T1000 (cell line): Measurements from ENCODE around the gene DNASE2B.
"Not testable (repeated sequence)": the region's sequence is repeated elsewhere in the genome, so short reads cannot be mapped to it uniquely, and the experiment has no call there.

ENCODE experiments used
- DNase-seq: peaks from one replicate; lab custom pipeline; 2025; ENCODE audit warnings: mixed read lengths; lab: John Stamatoyannopoulos, UW

DNASE2B gene

DNA sequence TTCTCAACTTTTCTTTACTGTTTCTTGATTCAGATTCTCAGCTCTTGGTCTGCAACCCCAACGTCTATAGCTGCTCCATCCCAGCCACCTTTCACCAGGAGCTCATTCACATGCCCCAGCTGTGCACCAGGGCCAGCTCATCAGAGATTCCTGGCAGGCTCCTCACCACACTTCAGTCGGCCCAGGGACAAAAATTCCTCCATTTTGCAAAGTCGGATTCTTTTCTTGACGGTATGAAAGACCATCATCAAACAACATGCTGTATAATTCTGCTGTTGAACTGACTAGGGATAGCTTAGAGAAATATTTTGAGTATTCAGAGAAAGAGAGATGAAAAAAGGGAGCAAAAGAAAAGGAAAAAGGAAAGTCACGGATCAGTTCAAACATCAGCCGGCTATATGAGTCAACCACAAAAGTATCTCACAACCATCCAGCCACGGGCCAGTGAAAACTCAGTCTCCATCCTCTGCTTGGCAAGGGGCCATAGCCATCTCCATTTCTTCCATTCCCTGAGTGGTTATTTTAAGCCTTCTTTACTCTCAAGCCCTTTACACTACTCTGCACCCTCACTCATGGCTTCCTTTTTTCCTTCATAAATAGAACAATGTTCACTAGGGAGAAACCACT, 14.1 kb downstream of the DNASE2B start:
- DNase-seq, result no peak

DNA sequence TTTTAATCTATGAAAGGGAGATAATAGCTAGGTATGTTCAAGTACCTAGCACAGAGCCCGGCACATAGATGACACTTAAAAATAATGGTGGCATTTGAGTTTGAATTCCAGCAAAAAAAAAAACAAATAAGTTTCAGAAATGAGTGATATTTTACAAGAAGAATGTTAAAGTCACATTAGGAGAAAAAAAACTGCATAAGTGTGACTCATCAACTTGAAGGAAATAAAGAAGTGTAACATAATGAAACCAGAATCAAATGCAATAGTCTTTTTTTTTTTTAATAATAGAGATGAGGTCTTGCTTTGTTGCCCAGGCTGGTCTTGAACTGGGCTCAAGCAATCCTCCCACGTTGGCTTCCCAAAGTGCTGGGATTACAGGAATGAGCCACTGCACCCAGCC, 17.1 kb downstream of the DNASE2B start:
- no peak for DNase-seq

DNA sequence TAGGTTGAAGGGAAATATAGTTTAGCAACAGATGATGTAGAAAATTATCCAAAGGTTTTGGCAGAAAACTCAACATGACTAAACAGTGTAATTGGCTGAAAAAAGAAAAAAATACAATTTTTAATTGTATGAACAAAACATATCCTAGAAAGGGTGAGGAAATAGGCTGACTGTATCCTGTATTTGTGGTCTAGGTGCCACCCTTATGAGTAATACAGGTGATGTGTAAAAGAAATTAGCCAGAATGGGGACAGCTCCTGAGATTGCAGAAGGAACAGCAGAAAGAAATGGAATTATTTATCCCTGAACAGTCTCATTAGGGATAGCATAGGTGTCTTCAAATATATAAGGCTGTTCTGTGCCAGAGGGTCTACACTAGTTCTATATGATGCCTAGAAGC, 24.6 kb downstream of the DNASE2B start:
- no peak for DNase-seq

DNA sequence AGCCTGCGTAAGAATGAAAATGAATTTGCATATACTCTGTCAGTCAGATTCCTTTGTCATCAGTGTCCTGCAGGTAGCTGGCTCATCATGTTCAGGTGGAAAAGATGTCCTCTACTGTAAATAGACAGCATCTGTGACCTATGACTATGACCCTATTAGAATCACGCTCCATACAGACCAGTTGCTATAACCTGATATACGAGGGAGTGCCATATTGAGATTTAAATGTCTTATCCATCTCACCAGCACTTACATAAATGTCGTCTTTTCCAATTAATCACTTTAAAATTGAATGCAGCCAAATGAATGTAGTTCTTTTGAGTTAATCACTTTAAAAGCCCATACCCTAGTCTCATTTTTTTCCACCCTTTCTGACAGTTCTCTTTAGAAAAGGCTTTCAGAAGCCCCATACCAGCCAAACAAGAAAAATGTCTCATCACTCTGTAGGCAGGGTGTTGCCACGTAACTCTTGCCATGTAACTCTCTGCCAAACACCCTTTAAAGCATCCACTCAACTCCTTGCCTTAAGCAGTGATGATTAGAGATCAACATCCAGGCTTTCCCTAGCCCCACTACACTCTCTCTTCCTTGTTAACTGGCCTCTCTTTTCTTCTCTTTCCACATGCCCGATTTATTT, 26.3 kb downstream of the DNASE2B start:
- DNase-seq, result no peak

DNA sequence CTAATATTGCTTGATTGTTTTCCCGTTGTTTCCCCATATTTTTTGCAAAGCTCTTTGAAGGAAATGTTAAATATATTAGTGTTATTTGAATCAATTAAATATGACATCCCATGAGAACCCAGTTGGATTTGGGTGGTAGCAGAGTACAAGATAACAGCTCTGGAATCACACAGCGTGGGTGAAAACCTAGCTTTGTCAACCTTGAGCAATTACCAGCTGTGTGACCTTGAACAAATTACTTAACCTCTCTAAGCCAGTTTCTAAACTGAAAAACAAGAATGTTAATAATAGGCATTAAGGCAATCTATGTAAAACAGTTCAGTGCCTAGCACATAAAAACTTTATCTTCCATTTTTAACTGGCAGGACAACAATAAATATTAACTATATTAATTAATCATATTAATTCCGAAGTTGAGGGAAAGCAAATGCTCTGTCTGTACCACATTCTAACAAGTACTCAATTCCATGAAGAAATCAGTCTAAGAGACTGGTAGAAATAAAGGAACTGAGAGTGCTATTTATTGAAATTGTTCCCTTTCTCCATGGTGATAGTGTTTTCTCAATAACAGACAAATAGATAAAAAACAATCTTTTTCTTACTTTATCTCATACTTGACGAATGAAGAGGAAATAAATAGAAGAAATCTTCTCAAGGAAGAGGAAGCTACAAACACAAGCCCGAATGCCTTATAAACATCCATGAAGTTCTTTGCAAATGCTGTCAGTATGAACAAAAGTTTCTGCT, 27.0 kb downstream of the DNASE2B start:
- no peak for DNase-seq

DNA sequence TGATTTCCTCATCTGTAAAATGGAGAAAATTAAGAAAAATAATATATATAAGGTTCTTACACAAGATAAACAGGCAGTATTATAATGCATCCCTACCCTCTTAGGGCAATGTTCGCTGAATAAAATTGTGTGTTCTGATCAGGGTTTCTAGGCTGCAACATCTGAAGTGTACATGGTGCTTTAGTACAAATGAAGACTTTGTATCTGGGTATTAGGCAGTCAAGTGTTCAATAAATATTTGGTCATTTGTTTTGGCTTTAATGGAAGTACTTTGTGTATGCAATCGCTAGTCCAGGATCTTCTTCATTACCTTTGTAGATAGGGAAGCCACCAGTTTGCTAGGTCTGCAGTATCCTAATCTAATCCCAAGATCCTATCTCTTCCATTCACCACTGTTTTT, 28.1 kb downstream of the DNASE2B start:
- DNase-seq, result no peak

DNA sequence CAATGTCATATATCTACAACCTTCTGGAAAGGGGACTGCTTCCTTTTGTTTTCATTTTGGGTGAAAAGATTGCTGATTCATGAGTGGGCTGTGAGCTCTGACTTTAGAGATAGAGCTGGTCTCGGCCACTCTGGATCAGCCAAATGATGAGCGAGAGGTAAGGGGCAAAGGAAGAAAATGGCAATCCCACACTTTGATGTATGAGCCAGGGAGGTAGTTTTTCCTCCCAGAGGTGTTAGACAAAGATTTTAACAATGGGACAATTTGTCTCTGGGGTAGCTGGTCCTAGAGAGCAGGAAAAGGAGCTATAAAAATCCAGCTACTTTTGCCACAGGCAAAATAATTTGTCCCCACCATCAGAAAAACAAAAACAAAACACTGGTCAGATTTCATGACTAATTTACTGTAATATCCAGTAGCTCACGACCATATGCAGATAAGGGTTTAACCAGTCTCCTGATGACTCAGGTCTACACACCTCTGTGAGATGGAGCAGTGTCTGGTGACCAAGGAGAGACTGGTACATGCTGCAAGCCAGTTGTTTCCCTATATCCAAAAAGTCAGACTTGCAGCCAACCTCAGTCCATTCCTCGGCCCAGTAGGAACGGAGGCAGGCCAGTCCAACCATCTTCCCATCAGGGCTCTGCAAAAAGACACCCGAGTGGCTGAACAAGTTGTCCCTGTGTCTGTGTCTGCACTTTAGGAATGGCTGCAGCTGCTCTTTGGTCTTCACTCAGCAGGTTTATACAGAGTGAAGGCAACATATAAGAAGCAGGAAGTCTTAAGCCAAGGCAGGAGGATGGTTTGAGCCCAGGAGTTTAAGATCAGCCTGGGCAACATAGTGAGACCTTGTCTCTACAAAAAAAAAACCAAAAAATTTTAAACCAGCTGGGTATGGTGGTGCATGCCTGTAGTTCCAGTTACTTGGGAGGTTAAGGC, 29.2 kb downstream of the DNASE2B start:
- no peak for DNase-seq

DNA sequence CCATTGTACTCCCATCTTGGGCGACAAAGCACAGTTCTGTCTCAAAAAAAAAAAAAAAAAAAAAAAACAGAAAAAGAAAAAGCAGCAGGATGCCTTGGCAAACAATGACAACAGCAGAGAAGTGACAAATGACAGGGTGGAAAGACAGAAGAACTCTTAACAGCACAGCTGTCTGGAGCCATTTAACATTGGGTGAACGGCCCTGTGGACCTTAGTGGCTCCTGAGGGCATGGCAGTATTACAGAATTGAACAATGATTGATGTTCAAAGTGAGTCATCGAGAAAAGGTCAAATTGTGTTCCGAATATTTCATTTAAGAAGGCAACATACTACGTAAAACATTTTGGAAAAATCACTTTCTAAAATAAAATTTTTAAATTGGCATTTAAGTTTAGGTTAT, 30.0 kb downstream of the DNASE2B start:
- no peak for DNase-seq

DNA sequence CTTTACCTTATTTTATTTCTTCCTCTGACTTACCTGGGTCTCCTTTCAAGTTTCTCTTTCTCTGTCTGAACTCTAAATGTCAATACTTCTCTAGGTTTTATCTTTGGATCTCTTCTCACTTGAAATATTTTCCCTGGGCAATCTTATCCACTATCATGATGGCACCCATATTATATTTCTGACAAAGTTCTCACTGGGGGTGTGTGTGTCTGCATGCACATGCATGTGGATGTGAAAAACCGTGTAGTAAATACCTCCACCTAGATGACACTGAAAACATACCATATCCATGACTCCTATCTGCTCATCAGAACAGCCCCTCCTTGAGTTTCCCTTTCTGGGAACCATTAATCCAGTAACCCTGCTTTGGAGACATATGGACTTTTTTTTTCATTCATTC, 30.9 kb downstream of the DNASE2B start:
- DNase-seq, result no peak

DNA sequence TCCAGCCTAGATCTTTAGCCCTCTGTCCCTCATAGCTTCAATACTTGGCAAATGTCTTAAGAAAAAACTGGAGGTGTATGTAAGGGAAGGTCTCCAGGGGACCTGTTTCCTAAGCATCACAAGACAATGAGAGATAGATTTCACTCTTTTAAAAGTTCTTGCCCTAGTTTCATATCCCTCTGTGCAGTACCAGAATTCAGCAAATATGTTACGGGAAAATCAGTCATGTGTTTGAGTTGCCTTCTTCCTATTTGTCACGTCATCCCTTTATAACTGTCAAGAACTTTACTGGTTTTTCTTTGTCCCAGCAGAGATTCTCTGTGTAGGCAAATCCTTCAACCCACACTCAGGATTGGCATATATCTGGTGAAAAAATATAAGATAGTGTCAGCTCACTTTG, 32.3 kb downstream of the DNASE2B start:
- DNase-seq, result no peak

DNA sequence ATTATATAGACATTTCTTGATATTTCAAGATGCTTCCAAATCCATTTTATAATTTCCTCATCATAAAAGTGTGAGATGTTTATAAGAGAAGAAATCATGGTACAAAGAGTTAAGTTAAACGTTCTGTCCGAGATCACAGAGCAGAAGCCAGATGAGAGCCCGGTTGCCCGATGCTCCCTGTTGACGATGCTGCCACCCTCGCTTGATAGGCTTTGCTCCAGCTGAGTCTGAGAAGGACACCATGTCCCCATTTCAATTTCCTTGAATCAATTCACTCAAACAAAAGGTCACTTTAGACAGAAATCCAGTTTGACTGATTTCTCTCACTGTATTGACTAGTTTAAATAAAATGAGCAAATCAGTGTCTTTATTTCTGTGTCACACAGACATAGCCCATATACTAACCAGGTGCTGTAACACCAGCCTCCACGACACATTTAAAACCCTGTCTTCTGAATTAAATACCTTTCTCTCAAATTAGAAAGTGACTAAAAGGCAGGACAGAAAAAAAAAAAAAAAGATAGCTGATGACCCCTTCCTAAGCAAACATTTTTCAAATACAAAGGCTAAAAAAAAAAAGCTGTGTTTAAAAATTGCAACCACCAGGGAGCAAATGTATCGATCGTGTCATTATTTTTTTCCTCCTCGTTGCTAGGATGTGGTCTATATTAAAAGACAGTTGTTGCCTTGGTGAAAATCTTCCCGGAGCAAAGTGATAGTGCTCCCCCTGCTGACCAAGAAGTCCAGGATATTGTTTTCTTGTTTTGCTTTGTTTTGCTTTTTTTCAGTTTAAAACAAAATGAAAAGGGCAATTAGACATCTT, 35.2 kb downstream of the DNASE2B start:
- DNase-seq, result peak; percentile 24

DNA sequence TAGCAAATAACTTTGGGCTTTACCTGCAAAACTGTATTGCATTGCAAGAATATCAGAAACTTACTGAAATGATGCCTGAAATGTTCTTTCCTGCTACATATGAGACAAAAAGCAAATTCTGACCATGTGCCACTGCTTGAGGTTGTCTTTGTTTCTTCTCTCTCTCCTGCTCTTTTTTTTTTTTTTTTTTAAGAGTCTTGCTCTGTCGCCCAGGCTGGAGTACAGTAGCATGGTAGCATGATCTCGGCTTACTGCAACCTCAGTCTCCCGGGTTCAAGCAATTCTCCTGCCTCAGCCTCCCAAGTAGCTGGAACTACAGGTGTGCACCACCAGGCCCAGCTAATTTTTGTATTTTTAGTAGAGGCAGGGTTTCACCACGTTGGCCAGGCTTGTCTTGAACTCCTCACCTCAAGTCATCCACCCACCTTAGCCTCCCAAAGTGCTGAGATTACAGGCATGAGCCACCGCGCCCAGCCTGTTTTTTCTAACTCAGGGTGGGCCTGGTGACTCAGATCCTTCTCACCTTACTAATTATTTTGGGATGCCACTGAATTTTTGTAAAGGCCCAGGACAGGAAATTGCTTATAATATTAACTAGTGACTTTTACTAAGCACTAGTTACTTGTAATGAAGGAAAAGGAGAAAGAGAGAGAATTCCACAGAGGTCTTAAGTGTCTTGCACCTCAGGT, 35.9 kb downstream of the DNASE2B start:
- DNase-seq, result no peak

DNA sequence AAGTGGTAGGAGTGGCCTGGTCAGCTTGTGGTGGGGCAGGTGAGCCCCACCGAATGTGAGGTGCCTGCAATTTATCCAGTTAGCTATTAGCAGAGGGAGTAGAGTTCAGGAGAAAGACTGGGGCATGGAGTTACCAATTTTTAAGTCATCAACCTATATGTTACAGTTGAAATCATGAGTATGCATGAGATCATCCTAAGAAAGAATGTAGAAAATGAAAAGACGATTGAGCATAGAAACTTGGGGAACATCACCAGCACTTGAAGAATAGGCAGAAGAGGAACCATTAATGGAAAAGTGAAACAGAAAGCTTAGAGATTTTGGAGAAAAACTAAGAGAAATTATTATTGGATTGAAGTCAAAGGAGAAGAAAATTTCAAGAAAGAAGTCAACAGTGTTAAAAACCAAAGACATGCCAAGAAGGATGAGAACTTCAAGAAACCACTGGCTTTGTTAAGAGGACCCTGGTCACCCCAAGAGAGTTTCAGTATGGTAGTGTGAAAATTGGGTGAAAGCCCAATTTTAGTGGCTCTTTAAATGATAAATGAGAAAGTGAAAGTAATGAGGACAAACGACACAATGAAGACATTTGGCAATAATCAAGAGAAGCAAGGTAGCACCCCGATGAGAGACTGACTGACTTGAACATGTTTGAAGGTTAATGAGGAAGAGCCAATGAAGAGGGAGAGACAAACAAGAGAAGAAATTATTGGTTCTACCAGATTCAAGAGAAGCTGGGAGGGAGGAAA, 36.7 kb downstream of the DNASE2B start:
- no peak for DNase-seq

DNA sequence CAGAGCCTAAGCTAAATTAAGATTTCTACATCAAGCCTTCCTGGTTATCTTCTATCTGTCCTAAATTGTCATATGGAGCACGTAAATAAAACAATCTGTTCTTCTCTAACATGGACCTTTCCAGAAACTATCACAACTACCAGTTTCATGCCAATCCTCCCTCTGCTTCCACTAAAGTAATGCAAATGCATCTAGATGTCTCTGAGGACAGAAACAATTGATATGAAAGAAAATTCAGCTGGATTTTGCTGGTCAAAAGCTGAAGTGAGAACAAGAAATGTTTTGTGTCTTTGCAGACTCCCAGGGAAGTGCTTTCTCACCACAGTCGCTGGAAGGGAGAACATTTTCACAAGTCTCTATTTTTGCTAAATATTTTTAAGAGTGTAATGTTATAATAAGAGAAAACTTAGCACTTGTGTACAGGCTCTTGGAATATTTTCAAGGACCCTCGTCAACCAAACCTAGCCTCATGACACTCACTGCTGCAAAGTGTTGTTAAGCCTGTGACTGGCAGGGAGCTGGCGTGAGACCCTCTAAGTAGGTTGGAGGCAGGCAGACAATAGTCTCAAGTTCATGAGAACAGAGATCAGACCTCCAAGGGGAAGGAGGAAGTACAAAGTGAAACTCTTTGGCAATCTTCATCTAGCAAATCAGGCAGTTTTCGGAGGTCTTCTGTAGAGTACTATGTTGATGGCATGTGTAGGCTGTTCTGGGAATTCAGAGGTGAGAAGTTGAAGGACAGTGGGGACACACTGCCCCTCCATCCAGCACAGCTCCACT, 38.8 kb downstream of the DNASE2B start:
- no peak for DNase-seq

DNA sequence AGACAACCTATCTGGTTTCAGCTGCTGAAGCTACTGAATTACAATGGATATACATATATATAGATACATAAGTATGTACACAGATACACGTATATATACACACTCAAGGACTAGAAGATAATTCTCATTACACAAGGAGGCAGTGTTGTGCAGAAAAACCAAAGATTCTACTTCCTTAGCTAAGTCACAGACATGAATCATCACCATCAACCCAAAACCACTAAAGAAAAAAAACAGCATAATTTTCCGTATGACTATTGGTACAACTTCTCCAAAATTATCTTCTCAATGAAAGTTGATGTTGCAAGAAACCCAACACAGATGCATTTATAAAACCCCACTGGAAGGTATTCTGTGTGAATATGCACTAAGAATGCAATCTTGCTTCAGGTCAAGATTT, 44.0 kb downstream of the DNASE2B start:
- DNase-seq, result no peak

DNA sequence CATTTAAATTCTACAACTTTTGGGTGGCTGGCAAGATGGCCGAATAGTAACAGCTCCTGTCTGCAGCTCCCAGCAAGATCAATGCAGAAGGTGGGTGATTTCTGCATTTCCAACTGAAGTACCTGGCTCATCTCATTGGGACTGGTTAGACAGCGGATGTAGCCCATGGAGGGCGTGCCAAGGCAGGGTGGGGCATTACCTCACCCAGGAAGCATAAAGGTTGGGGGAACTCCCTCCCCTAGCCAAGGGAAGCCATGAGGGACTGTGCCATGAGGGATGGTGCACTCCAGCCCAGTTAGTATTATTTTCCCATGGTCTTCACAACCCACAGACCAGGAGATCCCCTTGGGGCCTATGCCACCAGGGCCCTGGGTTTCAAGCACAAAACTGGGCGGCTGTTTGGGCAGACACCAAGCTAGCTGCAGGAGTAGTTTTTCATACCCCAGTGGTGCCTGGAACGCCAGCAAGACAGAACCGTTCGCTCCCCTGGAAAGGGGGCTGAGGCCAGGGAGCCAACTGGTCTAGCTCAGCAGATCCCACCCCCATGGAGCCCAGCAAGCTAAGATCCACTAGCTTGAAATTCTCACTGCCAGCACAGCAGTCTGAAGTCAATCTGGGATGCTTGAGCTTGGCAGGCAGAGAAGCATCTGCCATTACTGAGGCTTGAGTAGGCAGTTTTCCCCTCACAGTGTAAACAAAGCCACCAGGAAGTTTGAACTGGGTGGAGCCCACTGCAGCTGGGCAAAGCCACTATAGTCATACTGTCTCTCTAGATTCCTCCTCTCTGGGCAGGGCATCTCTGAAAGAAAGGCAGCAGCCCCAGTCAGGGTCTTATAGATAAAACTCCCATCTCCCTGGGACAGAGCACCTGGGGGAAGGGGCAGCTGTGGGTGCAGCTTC, 44.7 kb downstream of the DNASE2B start:
- DNase-seq, result not testable (repeated sequence)

DNA sequence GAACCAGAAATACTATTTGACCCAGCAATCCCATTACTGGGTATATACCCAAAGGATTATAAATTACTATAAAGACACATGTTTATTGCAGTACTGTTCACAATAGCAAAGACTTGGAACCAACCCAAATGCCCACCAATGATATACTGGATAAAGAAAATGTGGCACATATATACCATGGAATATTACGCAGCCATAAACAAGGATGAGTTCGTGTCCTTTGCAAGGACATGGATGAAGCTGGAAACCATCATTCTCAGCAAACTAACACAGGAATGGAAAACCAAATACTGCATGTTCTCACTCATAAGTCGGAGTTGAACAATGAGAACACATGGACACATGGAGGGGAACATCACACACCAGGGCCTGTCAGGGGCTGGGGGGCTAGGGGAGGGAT, 50.4 kb downstream of the DNASE2B start:
- DNase-seq, result not testable (repeated sequence)

DNA sequence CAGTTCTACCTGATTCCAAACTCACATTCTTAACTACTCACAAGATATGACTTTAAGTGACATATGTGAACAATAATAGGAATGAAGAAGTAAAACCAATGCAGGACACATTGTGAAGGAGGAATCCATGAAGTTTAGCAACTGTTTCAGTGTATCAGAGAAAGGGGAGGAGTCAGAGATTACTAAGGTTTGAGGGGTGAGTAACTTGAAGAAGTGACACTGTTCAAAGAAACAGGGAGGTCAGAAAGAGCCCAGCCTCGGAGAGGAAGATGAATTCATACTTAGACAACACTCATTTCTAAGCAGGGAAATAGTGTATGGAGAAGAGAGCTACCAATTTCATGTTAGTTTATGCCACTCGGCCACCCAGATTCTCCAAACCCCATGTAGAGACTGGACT, 52.6 kb downstream of the DNASE2B start:
- no peak for DNase-seq
